Measurements from ENCODE around the gene NNMT.

NNMT gene

DNA sequence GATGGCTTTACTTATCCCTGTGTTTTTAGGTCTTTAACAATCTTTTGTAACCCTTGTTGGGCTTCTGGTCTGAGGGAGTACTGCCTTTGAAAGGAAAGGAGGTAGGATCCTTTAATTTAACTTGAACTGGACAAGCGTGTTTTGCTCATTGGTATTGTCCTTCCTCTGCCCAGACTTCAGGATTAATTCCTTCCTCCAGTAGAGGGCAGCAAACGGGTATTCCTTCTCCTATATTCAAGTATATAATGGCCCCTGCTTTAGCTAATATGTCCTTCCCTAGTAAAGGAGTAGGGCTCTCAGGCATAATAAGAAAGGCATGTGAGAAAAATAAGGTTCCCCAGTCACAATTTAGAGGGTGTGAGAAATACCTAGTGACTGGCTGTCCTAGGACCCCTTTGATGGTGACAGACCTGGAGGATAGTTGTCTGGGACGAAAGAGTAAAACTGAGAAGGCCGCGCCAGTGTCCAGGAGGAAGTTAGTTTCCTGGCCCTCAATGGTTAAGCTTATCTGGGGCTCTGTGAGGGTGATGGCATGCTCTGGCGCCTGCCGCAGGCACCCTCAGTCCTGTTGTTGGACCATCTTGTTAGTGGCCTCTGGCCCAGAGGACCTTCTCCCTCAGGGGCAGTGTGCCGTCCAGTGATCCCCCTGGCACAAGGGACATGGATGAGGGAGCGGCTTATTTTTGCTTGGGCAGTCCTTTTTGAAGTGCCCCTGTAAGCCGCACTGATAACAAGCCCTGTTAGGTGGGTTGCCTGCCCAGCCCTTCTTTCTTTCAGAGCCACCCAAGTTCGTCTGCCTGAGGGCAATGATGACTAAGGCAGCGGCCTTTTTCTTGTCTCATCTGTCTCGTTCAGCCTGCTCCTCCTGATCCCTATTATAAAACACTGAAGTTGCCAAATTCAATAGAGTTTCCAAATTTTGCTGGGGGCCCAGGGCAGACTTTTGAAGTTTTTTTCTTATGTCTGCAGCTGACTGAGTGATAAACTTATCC is 52.3 kb downstream of the NNMT start:
- DNase-seq (ENCODE audit: low read depth) = no peak

DNA sequence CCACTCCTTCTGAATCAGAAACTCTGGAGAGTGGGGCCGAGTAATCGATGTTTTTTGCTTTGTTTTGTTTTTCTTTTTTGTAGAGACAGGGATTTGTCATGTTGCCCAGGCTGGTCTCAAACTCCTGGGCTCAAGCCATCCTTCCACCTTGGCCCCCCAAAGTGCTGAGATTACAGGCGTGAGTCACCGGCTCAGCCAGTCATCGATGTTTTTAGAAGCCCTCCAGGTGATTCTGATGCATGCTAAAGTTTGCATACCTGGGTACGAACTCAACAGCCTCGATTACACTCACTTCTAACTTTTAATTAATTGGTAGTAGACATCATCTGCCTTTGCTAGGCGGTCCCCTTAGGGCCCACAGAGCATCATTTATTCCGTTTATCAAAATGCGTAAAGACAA is 53.8 kb downstream of the NNMT start:
- DNase-seq (ENCODE audit: low read depth) = no peak

DNA sequence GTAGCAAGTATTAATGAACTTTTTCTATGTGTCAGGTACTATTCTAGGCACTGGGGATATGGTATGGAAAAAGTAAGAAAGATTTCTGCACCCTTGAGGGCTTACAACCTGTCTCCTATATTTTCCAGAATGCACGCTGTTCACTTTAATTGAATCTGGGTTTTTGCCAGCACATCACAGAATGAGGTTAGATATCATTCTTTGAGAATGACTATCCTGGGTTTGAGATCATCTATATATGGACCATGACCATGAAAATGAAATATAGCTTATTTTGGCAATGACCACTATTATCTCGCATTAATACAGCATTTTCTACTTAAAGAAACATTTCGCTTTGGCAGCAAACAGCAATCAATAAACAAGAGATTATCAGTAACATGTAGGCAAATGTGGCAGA is 57.2 kb downstream of the NNMT start:
- DNase-seq (ENCODE audit: low read depth) = no peak

DNA sequence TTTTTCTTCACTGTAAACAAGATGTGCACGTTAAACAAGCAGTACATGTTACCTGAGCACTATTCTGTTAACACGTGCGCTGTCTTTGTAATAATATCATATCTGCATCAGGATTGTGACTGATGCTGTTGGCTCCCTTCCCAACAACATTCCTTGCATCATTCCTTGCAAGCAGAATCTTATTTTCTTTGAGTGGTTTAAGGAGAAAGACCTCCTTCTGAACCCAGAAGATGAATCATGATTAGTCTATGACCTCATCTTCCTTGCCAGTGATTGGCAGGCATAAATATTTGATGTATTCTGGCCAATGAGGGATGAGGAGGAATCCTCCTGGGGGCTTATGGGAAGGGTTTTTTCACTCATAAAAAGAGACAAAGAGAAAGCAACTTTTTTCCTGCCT is 57.9 kb downstream of the NNMT start:
- no peak for DNase-seq (ENCODE audit: low read depth)

DNA sequence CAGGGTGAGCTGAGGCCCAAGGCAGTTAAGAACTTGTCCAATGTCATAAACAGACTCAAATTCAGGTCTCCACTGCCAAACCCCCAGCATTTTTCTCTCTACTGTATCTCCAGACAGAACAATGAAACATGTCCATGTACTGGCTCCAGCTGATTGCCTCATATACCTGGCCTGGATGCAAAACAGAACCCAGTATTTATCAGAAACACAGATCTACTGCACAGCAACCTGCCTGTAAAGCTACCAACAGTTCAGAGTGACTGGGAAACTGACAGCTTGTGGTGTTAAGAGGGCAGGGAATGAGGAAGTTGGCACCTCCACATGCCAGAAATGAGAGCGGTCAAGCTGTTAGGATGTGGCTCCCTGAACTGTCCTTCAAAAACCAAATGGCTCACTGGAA is 62.5 kb downstream of the NNMT start:
- DNase-seq (ENCODE audit: low read depth) = no peak

DNA sequence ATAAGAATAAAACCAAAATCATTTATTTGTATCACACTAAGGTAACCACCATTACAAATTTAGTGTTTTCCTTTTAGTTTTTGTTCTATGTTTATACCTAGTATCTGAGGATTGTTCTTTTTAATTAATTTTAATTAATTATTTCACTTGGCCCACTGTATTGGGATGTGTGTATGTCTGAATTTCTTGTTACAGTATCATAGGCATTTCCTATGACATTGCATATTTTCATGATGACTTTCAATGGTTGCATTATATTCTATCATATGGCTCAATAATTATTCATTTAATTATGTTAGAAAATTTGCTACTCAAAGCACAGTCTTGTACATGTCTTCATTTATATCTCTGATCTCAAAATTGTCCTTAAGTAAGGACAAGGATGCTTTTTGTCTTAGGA is 63.1 kb downstream of the NNMT start:
- no peak for DNase-seq (ENCODE audit: low read depth)

DNA sequence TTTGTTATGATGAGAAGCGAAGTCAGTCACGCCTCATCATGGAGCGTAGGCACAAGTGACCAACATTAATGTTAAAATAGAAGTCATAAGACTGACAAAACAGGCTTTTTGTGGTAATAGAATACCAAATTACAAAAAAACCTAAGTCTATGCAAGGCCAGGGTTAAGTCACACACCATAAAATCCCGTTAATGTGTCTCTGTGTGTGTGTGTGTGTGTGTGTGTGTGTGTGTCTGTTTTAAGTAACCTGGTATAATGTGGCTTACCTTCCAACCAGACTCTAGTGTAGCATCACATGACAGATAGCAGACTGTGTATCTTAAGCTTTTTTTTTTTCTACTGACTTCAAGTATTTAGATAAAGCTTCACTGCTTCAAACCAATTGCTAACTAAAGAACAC is 66.1 kb downstream of the NNMT start:
- no peak for DNase-seq (ENCODE audit: low read depth)

DNA sequence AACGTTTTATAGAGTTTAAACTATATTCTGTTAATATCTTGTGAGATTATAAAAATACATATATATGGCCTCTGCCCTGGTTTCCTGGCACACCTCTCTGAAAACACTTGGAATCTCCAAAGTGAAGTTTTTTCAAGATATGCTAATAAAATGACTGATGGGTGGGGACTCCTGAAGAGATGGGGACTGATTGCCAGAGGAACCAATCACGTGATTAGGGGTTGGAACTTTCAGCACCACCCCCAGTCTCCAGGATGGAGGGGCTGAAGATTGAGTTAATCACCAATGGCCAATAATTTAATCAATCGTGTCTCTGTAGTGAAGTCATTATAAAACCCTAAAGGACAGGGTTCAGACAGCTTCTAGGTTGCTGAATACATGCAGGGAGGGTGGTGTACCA is 66.8 kb downstream of the NNMT start:
- DNase-seq (ENCODE audit: low read depth) = no peak
